ENCODE measurements around the gene CHAT. TPM values are rescaled to one million over a fixed set of nuclear protein-coding genes. Genes with fewer than 3 reads are reported as not detected.
"Not testable (repeated sequence)": the region's sequence is repeated elsewhere in the genome, so short reads cannot be mapped to it uniquely, and the experiment has no call there.

The CHAT gene
- total RNA-seq, 2 experiments from 2014 or later, result not detected

DNA sequence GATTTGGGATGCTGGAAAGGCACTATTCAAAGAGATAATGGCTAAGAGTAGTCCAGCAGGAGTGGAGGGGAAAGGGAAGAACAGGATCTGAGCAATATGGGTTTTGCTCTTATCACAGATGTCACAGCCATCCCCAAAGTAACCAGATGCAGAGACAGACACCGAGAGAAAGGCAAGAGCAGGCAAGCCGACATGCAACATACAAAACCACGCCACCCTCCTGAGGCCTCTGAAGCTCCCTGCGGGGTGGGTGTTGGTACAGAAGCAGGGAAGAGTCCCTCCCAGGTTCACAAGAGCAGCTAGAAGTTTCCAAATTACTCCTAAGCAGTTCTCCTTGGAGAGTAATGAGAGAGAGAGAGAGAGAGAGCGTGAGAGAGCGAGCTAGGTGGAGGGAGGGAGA is 54.8 kb downstream of the CHAT start:
- CTCF ChIA-PET, result no interaction called here

DNA sequence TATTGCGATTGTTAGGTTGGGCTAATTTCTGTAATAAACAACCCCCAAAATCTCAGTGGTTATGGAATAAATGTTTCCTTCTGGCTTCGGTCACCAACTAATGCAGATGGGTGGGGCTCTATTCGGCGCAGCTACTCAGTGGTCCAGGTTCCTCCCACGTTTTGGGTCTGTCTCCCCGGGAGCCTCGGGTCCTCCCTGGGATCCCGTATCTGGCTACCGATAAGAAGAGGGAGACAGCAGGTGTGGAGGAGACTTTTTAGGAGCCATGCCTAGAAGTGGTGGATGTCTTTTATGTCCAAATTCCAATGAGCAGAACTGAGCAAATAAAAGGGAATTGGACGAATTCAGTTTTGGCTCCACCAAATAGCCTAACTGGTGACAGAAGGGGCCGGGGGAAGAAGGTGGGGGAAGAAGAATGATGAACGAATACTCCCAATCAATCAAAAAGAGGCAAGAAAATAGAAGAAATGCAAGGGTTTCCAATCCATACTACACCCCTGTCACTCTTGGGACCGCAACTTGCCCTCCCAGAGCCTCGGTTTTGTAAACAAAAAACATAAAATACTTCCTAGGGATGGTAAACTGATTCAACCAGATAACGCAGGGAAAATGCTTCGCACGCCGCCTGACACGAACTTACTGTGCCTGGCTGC is 65.1 kb downstream of the CHAT start:
- CTCF ChIA-PET, result no interaction called here
- Mint-ChIP-seq H3K27ac (no peak overlapping the region), H3K27me3 (ENCODE audit: low read depth) (peaks cover 34% of the 10 kb centered on the region), H3K4me1 (ENCODE audit: low read depth) (no peaks in the 10 kb centered on the region), H3K36me3 (ENCODE audit: low read depth) (no peaks in the 10 kb centered on the region), H3K4me3 (no peak overlapping the region), H3K9me3 (peaks cover 11% of the 10 kb centered on the region)
- DNase-seq, result no peak
- intact Hi-C loops (cut with micrococcal nuclease), result no loop called here

More for the DNA sequence above, 54.8 kb downstream of the CHAT start:
- intact Hi-C loops (cut with micrococcal nuclease), result no loop called here
- no peaks in the 10 kb centered on the region for H3K4me1 Mint-ChIP-seq (ENCODE audit: low read depth)
- H3K36me3 Mint-ChIP-seq (ENCODE audit: low read depth), result no peaks in the 10 kb centered on the region
- no peak for DNase-seq
- H3K27me3 Mint-ChIP-seq (ENCODE audit: low read depth), result peaks cover 26% of the 10 kb centered on the region
- no peaks in the 10 kb centered on the region for H3K9me3 Mint-ChIP-seq
- no peak overlapping the region for H3K4me3 Mint-ChIP-seq
- no peak overlapping the region for H3K27ac Mint-ChIP-seq

DNA sequence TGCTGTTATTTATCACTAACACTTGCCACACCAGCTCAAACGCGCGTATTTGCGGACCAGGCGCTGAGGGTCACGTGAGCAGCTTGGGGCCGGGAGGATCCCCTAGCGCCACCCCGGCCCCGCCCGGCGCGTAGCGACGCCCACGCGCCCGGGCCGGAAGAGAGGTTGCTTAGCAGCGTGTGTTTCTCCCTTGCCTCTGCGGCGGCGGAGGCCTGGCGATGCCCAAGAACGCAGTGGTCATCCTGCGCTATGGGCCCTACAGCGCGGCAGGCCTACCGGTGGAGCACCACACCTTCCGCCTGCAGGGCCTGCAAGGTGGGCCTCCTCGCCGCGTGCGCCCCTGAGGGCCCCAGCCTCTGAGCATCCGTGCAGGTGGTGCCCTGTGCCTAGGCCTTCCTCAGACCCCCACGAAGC is 65.7 kb downstream of the CHAT start, which contains the start of gene C10orf53:
Gene C10orf53, plus strand, starts transcription at position 172 of the 414 bp plus-strand sequence. Its CDS starts 47 bp downstream, at position 219.
- peak; percentile 38 for DNase-seq
- no peak within 1 kb of the TSS for H3K4me3 Mint-ChIP-seq
- no peaks in the 10 kb centered on the region for H3K36me3 Mint-ChIP-seq (ENCODE audit: low read depth)
- H3K27ac Mint-ChIP-seq, result no peak within 1 kb of the TSS
- intact Hi-C loops (cut with micrococcal nuclease), result no loop called here
- peaks cover 33% of the 10 kb centered on the region for H3K27me3 Mint-ChIP-seq (ENCODE audit: low read depth)
- no peaks in the 10 kb centered on the region for H3K4me1 Mint-ChIP-seq (ENCODE audit: low read depth)
- peaks cover 11% of the 10 kb centered on the region for H3K9me3 Mint-ChIP-seq
- CTCF ChIA-PET, result no interaction called here

GRCh38 chr10:49682449-49682848 is 68.6 kb downstream of the CHAT start:
- H3K9me3 Mint-ChIP-seq, result peaks cover 13% of the 10 kb centered on the region
- intact Hi-C loops (cut with micrococcal nuclease); DNase-seq; H3K4me3 Mint-ChIP-seq; H3K27ac Mint-ChIP-seq; H3K36me3 Mint-ChIP-seq (ENCODE audit: low read depth); H3K4me1 Mint-ChIP-seq (ENCODE audit: low read depth): not testable (repeated sequence)
- H3K27me3 Mint-ChIP-seq (ENCODE audit: low read depth), result peaks cover 28% of the 10 kb centered on the region
- CTCF ChIA-PET, result interaction anchor here (0.5 kb wide), 1 partner anchor 31 kb away, joined by 3 read pairs; no protein-coding TSS in a partner anchor

DNA sequence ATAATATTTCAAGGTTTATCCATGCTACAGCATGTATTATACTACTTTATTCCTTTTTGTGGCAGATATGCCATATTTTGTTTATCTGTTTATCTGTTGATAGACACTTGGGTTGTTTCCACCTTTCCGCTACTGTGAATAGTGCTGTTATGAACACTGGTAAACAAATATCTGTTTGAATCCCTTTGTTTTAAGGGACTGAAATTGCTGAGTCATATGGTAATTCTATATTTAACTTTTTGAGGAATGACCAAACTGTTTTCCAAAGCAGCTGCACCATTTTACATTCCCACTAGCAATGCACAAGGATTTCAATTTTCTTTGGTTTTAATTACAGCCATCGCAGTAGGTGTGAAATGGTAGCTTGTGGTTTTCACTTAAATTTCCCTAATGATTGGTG is 69.0 kb downstream of the CHAT start:
- CTCF ChIA-PET, result interaction anchor here (0.5 kb wide), 1 partner anchor 31 kb away, joined by 3 read pairs; no protein-coding TSS in a partner anchor
- H3K36me3 Mint-ChIP-seq (ENCODE audit: low read depth), result no peaks in the 10 kb centered on the region
- no peak overlapping the region for H3K27ac Mint-ChIP-seq
- no peaks in the 10 kb centered on the region for H3K4me1 Mint-ChIP-seq (ENCODE audit: low read depth)
- H3K27me3 Mint-ChIP-seq (ENCODE audit: low read depth), result peaks cover 29% of the 10 kb centered on the region
- no peak for DNase-seq
- intact Hi-C loops (cut with micrococcal nuclease), result no loop called here
- no peak overlapping the region for H3K4me3 Mint-ChIP-seq
- H3K9me3 Mint-ChIP-seq, result peaks cover 13% of the 10 kb centered on the region

DNA sequence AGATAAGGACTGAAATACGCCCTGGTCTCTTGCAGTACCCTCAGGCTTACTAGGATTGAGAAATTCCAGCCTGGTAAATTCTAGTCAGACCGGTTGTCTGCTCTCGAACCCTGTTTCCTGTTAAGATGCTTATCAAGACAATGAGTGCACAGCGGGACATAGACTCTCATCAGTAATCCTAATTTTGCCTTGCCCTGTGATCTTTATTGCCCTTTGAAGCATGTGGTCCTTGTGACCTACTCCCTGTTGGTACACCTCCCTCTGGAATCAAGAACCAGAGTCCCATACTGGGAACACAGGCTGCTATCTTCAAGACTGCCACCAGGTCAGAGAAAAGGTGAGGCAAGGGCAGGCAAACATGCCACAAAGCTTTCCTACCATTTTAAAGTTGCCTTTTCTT is 72.8 kb downstream of the CHAT start:
- no peak for DNase-seq
- intact Hi-C loops (cut with micrococcal nuclease), result no loop called here
- H3K27ac Mint-ChIP-seq, result no peak overlapping the region
- CTCF ChIA-PET, result interaction anchor here (0.6 to 1.3 kb wide), 2 partner anchors 36 to 92 kb away, joined by 3 to 4 read pairs; no protein-coding TSS in a partner anchor
- H3K4me3 Mint-ChIP-seq, result no peak overlapping the region
- peaks cover 5% of the 10 kb centered on the region for H3K9me3 Mint-ChIP-seq
- H3K27me3 Mint-ChIP-seq (ENCODE audit: low read depth), result peaks cover 40% of the 10 kb centered on the region
- H3K36me3 Mint-ChIP-seq (ENCODE audit: low read depth), result no peaks in the 10 kb centered on the region
- no peaks in the 10 kb centered on the region for H3K4me1 Mint-ChIP-seq (ENCODE audit: low read depth)

DNA sequence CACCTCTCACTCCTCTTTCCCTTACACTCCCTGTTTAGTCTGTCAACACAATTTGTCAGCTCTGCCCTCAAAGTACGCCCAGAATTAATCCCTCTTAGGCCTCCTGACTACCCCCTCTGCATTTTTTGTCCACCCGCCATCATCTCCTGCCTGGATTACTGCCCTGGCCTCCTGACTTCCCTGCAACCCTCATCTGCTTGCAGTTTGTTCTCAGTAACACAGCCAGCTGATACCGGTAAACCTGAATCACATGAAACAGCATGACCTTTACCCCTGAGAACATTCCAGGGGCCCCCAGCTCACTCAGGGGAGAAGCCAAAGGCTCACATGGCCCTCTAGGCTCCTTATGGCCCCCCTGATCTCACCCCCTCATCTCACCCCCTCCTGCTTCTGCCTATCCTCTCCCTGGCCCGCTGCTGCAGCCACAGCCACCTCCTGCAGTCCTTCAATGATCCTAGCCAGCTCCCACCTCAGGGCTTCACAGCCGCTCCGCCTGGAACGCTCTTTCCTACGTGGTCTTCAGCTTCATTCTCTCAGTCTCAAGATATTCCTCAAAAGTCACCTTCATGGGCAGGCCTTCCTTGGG is 74.5 kb downstream of the CHAT start:
- CTCF ChIA-PET, result interaction anchor here (0.8 kb wide), 1 partner anchor 9 kb away, joined by 4 read pairs; no protein-coding TSS in a partner anchor
- Mint-ChIP-seq H3K4me1 (ENCODE audit: low read depth) (no peaks in the 10 kb centered on the region), H3K9me3 (peaks cover 1% of the 10 kb centered on the region), H3K4me3 (no peak overlapping the region), H3K27me3 (ENCODE audit: low read depth) (peaks cover 49% of the 10 kb centered on the region), H3K36me3 (ENCODE audit: low read depth) (no peaks in the 10 kb centered on the region), H3K27ac (no peak overlapping the region)
- intact Hi-C loops (cut with micrococcal nuclease), result no loop called here
- DNase-seq, result no peak

GRCh38 chr10:49688920-49689319 is 75.1 kb downstream of the CHAT start:
- Mint-ChIP-seq H3K4me1 (ENCODE audit: low read depth) (no peaks in the 10 kb centered on the region), H3K4me3 (no peak overlapping the region), H3K9me3 (peaks cover 1% of the 10 kb centered on the region), H3K36me3 (ENCODE audit: low read depth) (no peaks in the 10 kb centered on the region), H3K27ac (no peak overlapping the region), H3K27me3 (ENCODE audit: low read depth) (peaks cover 52% of the 10 kb centered on the region)
- DNase-seq, result no peak
- intact Hi-C loops (cut with micrococcal nuclease), result no loop called here
- CTCF ChIA-PET, result no interaction called here

GRCh38 chr10:49689882-49690510 is 76.2 kb downstream of the CHAT start:
- intact Hi-C loops (cut with micrococcal nuclease), result no loop called here
- Mint-ChIP-seq H3K27me3 (ENCODE audit: low read depth) (peaks cover 52% of the 10 kb centered on the region), H3K36me3 (ENCODE audit: low read depth) (no peaks in the 10 kb centered on the region), H3K9me3 (peaks cover under 1% of the 10 kb centered on the region), H3K27ac (no peak overlapping the region), H3K4me1 (ENCODE audit: low read depth) (no peaks in the 10 kb centered on the region), H3K4me3 (no peak overlapping the region)
- DNase-seq, result no peak
- CTCF ChIA-PET, result no interaction called here

- intact Hi-C loops (cut with micrococcal nuclease), result no loop called here
- H3K4me1 Mint-ChIP-seq (ENCODE audit: low read depth), result no peaks in the 10 kb centered on the region
- no peaks in the 10 kb centered on the region for H3K9me3 Mint-ChIP-seq
- no peak overlapping the region for H3K27ac Mint-ChIP-seq
- CTCF ChIA-PET, result no interaction called here
- H3K4me3 Mint-ChIP-seq, result no peak overlapping the region
- no peak for DNase-seq
- H3K36me3 Mint-ChIP-seq (ENCODE audit: low read depth), result no peaks in the 10 kb centered on the region
- peaks cover 52% of the 10 kb centered on the region for H3K27me3 Mint-ChIP-seq (ENCODE audit: low read depth)
These were observed 77.0 kb downstream of the CHAT start for GRCh38 chr10:49690698-49691356.

- H3K4me3 Mint-ChIP-seq, result no peak overlapping the region
- CTCF ChIA-PET, result no interaction called here
- H3K9me3 Mint-ChIP-seq, result no peaks in the 10 kb centered on the region
- no peak for DNase-seq
- H3K27ac Mint-ChIP-seq, result no peak overlapping the region
- intact Hi-C loops (cut with micrococcal nuclease), result no loop called here
- no peaks in the 10 kb centered on the region for H3K36me3 Mint-ChIP-seq (ENCODE audit: low read depth)
- no peaks in the 10 kb centered on the region for H3K4me1 Mint-ChIP-seq (ENCODE audit: low read depth)
- H3K27me3 Mint-ChIP-seq (ENCODE audit: low read depth), result peaks cover 52% of the 10 kb centered on the region
These were observed 77.8 kb downstream of the CHAT start for GRCh38 chr10:49691588-49691987.

GRCh38 chr10:49694466-49694865 is 80.6 kb downstream of the CHAT start:
- intact Hi-C loops (cut with micrococcal nuclease), result no loop called here
- Mint-ChIP-seq H3K4me1 (ENCODE audit: low read depth) (no peaks in the 10 kb centered on the region), H3K4me3 (no peak overlapping the region), H3K36me3 (ENCODE audit: low read depth) (no peaks in the 10 kb centered on the region), H3K27me3 (ENCODE audit: low read depth) (peaks cover 32% of the 10 kb centered on the region), H3K9me3 (no peaks in the 10 kb centered on the region), H3K27ac (no peak overlapping the region)
- no peak for DNase-seq
- CTCF ChIA-PET, result no interaction called here

Measured in activated naive CD4-positive, alpha-beta T cell treated with anti-CD3 and anti-CD28 coated beads for 36 hours (primary cell).